Loucy (cell line): Measurements from ENCODE around the gene PDK1.

Source experiments
- H2AFZ ChIP-seq: fragments of 200-600 bp; sonication (generic); 2 replicates; pipeline ENCODE4 v1.6.0; 2016; ENCODE audit warnings: antibody characterized with exemption, mild to moderate bottlenecking, low read length, moderate library complexity
- H3F3A ChIP-seq: fragments of 200-600 bp; 2 replicates; pipeline ENCODE4 v1.6.0; 2016; ENCODE audit warnings: antibody characterized with exemption, low read depth, mild to moderate bottlenecking
- H3K27me3 ChIP-seq: fragments of 200-600 bp; sonication (generic); 2 replicates; pipeline ENCODE4 v1.6.1; 2014; ENCODE audit warnings: low read length, mild to moderate bottlenecking; ENCODE audit not compliant: insufficient read depth, poor library complexity, severe bottlenecking
- H3K36me3 ChIP-seq: fragments of 200-600 bp; sonication (generic); 2 replicates; pipeline ENCODE4 v1.6.1; 2016; ENCODE audit warnings: low read length; ENCODE audit not compliant: insufficient read depth
- H3K4me1 ChIP-seq: fragments of 200-600 bp; sonication (generic); 2 replicates; pipeline ENCODE4 v1.5.1; 2014; ENCODE audit warnings: low read length, mild to moderate bottlenecking; ENCODE audit not compliant: insufficient read depth, poor library complexity, severe bottlenecking
- H3K4me2 ChIP-seq: fragments of 200-600 bp; sonication (generic); 2 replicates; pipeline ENCODE4 v1.6.0; 2014; ENCODE audit warnings: antibody characterized with exemption, low read length, low read depth, mild to moderate bottlenecking; ENCODE audit not compliant: poor library complexity, severe bottlenecking
- H3K4me3 ChIP-seq: fragments of 200-600 bp; sonication (generic); 2 replicates; pipeline ENCODE4 v1.5.1; 2014; ENCODE audit warnings: low read length, mild to moderate bottlenecking, mixed read lengths; ENCODE audit not compliant: poor library complexity, severe bottlenecking
- H3K79me2 ChIP-seq: fragments of 200-600 bp; sonication (generic); 2 replicates; pipeline ENCODE4 v1.6.1; 2014; ENCODE audit warnings: low read length; ENCODE audit not compliant: insufficient read depth
- H3K9ac ChIP-seq: fragments of 200-600 bp; sonication (generic); 2 replicates; pipeline ENCODE4 v1.6.0; 2014; ENCODE audit warnings: mild to moderate bottlenecking, low read depth, low read length, moderate library complexity; ENCODE audit not compliant: poor library complexity, severe bottlenecking
- H3K9me2 ChIP-seq: fragments of 200-600 bp; sonication (generic); replicated peaks from 2 replicates; pipeline ENCODE4 v1.6.1; 2016; ENCODE audit warnings: low read depth, low read length, mixed read lengths
- H3K9me3 ChIP-seq: fragments of 200-600 bp; sonication (generic); 2 replicates; pipeline ENCODE4 v1.6.1; 2014; ENCODE audit warnings: mild to moderate bottlenecking, antibody characterized with exemption, low read length, low read depth; ENCODE audit not compliant: insufficient read depth
- H4K20me1 ChIP-seq: fragments of 200-600 bp; sonication (generic); 2 replicates; pipeline ENCODE4 v1.6.0; 2014; ENCODE audit warnings: antibody characterized with exemption, low read length, mild to moderate bottlenecking; ENCODE audit not compliant: insufficient read depth, poor library complexity, severe bottlenecking
- CTCF ChIP-seq: fragments of 200-600 bp; sonication (generic); conservative IDR thresholded peaks from 2 replicates; pipeline ENCODE4 v1.5.1; 2014; ENCODE audit warnings: mild to moderate bottlenecking, antibody characterized with exemption, low read length
- EZH2phosphoT487 ChIP-seq: fragments of 200-600 bp; IDR thresholded peaks from 2 replicates; pipeline ENCODE4 v1.6.1; 2018; ENCODE audit warnings: antibody characterized with exemption, mild to moderate bottlenecking, moderate library complexity, borderline replicate concordance

Gene PDK1

DNA sequence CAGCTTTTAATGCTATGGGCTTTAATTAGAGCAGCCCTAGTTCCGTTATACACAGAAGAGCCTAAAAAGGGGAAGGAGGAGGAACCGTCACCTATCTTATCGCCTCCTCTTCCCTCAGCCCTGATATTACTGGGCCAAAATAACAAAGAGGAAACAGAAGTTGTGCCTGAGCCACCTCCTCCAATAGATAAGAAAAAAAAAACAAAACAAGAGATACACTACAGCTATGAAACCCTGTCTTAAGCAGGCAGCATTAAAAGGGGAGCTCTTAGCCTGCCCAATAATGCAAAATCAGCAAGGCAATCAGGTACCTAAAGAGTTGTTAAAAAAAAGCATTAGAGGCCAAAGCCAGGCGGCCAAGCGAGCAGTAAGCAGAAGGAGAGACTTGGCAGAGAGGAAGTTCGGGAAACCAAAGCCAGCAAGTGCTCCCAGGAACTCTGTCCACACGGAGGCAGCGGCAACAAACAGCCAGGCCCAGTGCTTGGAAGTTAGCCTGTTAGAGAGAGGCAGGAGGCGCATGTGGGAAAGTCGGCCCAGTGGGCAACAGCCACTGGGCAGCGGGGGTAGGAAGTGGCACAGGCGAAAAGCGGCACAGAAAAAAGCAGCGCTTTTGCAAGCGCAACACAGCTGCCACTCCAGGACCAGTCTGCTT lies 41.8 kb upstream of the PDK1 start:
- peaks cover 15% of the 10 kb centered on the region; the same call in 1 of the 2 replicates for H3K9me3 ChIP-seq
- H3K9me2 ChIP-seq = no peaks in the 10 kb centered on the region
- no peaks in the 10 kb centered on the region for H3K27me3 ChIP-seq
- peaks cover 11% of the 10 kb centered on the region for H3K4me1 ChIP-seq
- H4K20me1 ChIP-seq = no peaks in the 10 kb centered on the region
- no peaks in the 10 kb centered on the region for H3K79me2 ChIP-seq
- no peak overlapping the region for H3K4me3 ChIP-seq
- H3K9ac ChIP-seq = no peak overlapping the region
- peaks cover 9% of the 10 kb centered on the region; the same call in 1 of the 2 replicates for H3K36me3 ChIP-seq
- no peak for TF ChIP-seq EZH2phosphoT487
- TF ChIP-seq CTCF = no peak
- no peaks in the 10 kb centered on the region for H3F3A ChIP-seq
- H3K4me2 ChIP-seq = no peak overlapping the region
- H2AFZ ChIP-seq = no peak overlapping the region

GRCh38 chr2:172516299-172516698 lies 39.6 kb upstream of the PDK1 start:
- TF ChIP-seq EZH2phosphoT487 = no peak
- TF ChIP-seq CTCF = no peak
- H3K9me2 ChIP-seq = no peaks in the 10 kb centered on the region
- no peak overlapping the region for H3K4me3 ChIP-seq
- no peak overlapping the region for H3K4me2 ChIP-seq
- H4K20me1 ChIP-seq = no peaks in the 10 kb centered on the region
- H3K4me1 ChIP-seq = no peaks in the 10 kb centered on the region
- H3K27me3 ChIP-seq = no peaks in the 10 kb centered on the region
- peaks cover 27% of the 10 kb centered on the region; the same call in 1 of the 2 replicates for H3K9me3 ChIP-seq
- no peaks in the 10 kb centered on the region for H3F3A ChIP-seq
- no peak overlapping the region for H3K9ac ChIP-seq
- H2AFZ ChIP-seq = no peak overlapping the region
- H3K36me3 ChIP-seq = peaks cover 9% of the 10 kb centered on the region; the same call in 1 of the 2 replicates
- H3K79me2 ChIP-seq = no peaks in the 10 kb centered on the region

GRCh38 chr2:172518995-172519394 lies 36.9 kb upstream of the PDK1 start:
- TF ChIP-seq CTCF (no peak), EZH2phosphoT487 (no peak)
- H3K27me3 ChIP-seq = no peaks in the 10 kb centered on the region

More at GRCh38 chr2:172518995-172519394, 36.9 kb upstream of the PDK1 start:
- no peaks in the 10 kb centered on the region for H4K20me1 ChIP-seq
- no peak overlapping the region for H3K9ac ChIP-seq
- no peak overlapping the region for H2AFZ ChIP-seq
- H3K9me3 ChIP-seq = peaks cover 12% of the 10 kb centered on the region; the same call in 1 of the 2 replicates
- no peaks in the 10 kb centered on the region for H3K4me1 ChIP-seq
- no peaks in the 10 kb centered on the region for H3F3A ChIP-seq
- no peak overlapping the region for H3K4me3 ChIP-seq
- H3K9me2 ChIP-seq = no peaks in the 10 kb centered on the region
- no peaks in the 10 kb centered on the region for H3K36me3 ChIP-seq
- no peak overlapping the region for H3K4me2 ChIP-seq
- no peaks in the 10 kb centered on the region for H3K79me2 ChIP-seq
